ENCODE data around the gene CSAD.

CSAD gene

GRCh38 chr12:53180220-53180930, at the start of gene CSAD, which contains the start of gene ZNF740:
CSAD (minus strand) TSS chr12:53180925; CDS start chr12:53173470, 7,455 bp downstream.
ZNF740 (plus strand) TSS chr12:53180722; CDS start chr12:53181984, 1,262 bp downstream.
- DNase-seq = peak; percentile 99

- DNase-seq = no peak
These were observed 49.6 kb upstream of the CSAD start for GRCh38 chr12:53230108-53230845.

GRCh38 chr12:53229454-53229853, 48.7 kb upstream of the CSAD start:
- no peak for DNase-seq

GRCh38 chr12:53227836-53228235, 47.1 kb upstream of the CSAD start:
- DNase-seq = no peak

GRCh38 chr12:53227341-53227740, 46.6 kb upstream of the CSAD start:
- no peak for DNase-seq

- DNase-seq = no peak
These were observed 46.1 kb upstream of the CSAD start for GRCh38 chr12:53226815-53227214.

GRCh38 chr12:53225635-53226424, 45.1 kb upstream of the CSAD start:
- no peak for DNase-seq

GRCh38 chr12:53224897-53225634, 44.3 kb upstream of the CSAD start:
- DNase-seq = no peak

GRCh38 chr12:53224061-53224896, 43.6 kb upstream of the CSAD start:
- DNase-seq = no peak

- DNase-seq = peak; percentile 57
These were observed 42.8 kb upstream of the CSAD start for GRCh38 chr12:53223389-53224060.

GRCh38 chr12:53222806-53223261, 42.1 kb upstream of the CSAD start:
- DNase-seq = no peak

- DNase-seq = no peak
These were observed 41.5 kb upstream of the CSAD start for GRCh38 chr12:53222170-53222721.

GRCh38 chr12:53221203-53222080, 40.7 kb upstream of the CSAD start:
- peak; percentile 64 for DNase-seq

- DNase-seq = peak; percentile 84
These were observed 40.0 kb upstream of the CSAD start for GRCh38 chr12:53220694-53221202.

GRCh38 chr12:53219956-53220693, 39.4 kb upstream of the CSAD start:
- peak; percentile 79 for DNase-seq

GRCh38 chr12:53219292-53219955, 38.7 kb upstream of the CSAD start:
- DNase-seq = peak; percentile 51

- no peak for DNase-seq
These were observed 38.0 kb upstream of the CSAD start for GRCh38 chr12:53218551-53219291.

Measured in CD4-positive, alpha-beta T cell treated with Interleukin-17A for 1 hour (primary cell).